Hematopoietic multipotent progenitor cell (in vitro differentiated cells): ENCODE measurements around the gene SIRPG. TPM values are rescaled to one million over a fixed set of nuclear protein-coding genes. Genes with fewer than 3 reads are reported as not detected.
"Not testable (repeated sequence)": the region's sequence is repeated elsewhere in the genome, so short reads cannot be mapped to it uniquely, and the experiment has no call there.

ENCODE experiments used
- DNase-seq, 3 donors: peaks; one replicate each; pipeline ENCODE4 v3.0.0-alpha.2; 2011 to 2015; ENCODE audit warnings: low read depth in 2 of 3, low spot score in 2 of 3
- total RNA-seq: library from RNA; depleted of rRNA; stranded (reverse); fragments of >200 nt; gene quantifications from one replicate; pipeline ENCODE4 v1.2.3, GENCODE V29; 2012

Gene SIRPG
- total RNA-seq, 1 donor, result under 0.01 TPM

GRCh38 chr20:1672728-1673127, 15.1 kb upstream of the SIRPG start:
- no peak for DNase-seq

GRCh38 chr20:1671891-1672669, 14.5 kb upstream of the SIRPG start:
- no peak for DNase-seq

GRCh38 chr20:1669304-1669703, 11.7 kb upstream of the SIRPG start:
- no peak for DNase-seq

- no peak for DNase-seq
These were observed 10.0 kb upstream of the SIRPG start for GRCh38 chr20:1667502-1668085.

GRCh38 chr20:1666802-1667201, 9.2 kb upstream of the SIRPG start:
- DNase-seq, result no peak

- DNase-seq, result no peak
These were observed 7.8 kb upstream of the SIRPG start for GRCh38 chr20:1665345-1665744.

- DNase-seq, result no peak
These were observed 7.3 kb upstream of the SIRPG start for GRCh38 chr20:1664911-1665310.

- no peak for DNase-seq
These were observed 6.3 kb upstream of the SIRPG start for GRCh38 chr20:1663917-1664316.

- no peak for DNase-seq
These were observed 4.1 kb upstream of the SIRPG start for GRCh38 chr20:1661542-1662299.

GRCh38 chr20:1660246-1660645, 2.7 kb upstream of the SIRPG start:
- DNase-seq, result no peak

- DNase-seq, result no peak
These were observed 735 bp downstream of the SIRPG start for GRCh38 chr20:1656844-1657243.

- DNase-seq, result peak in 2 of 3 donors; percentile 3 to 35
These were observed 2.6 kb downstream of the SIRPG start for GRCh38 chr20:1654996-1655395.

- DNase-seq, result no peak
These were observed 4.6 kb downstream of the SIRPG start for GRCh38 chr20:1652960-1653359.

GRCh38 chr20:1652104-1652503, 5.5 kb downstream of the SIRPG start:
- DNase-seq, result no peak

- DNase-seq, result no peak
These were observed 6.1 kb downstream of the SIRPG start for GRCh38 chr20:1651268-1652058.

- no peak for DNase-seq
These were observed 9.5 kb downstream of the SIRPG start for GRCh38 chr20:1648101-1648500.

- no peak for DNase-seq
These were observed 10.6 kb downstream of the SIRPG start for GRCh38 chr20:1646975-1647431.

- no peak for DNase-seq
These were observed 13.2 kb downstream of the SIRPG start for GRCh38 chr20:1644101-1644962.

GRCh38 chr20:1638643-1639042, 18.9 kb downstream of the SIRPG start:
- not testable (repeated sequence) for DNase-seq

- no peak for DNase-seq
These were observed 19.8 kb downstream of the SIRPG start for GRCh38 chr20:1637755-1638154.
